HL-60/S4 treated with phorbol 12-myristate 13-acetate at 8.2 ng/mL for 4 days and 3 days (cell line): ENCODE data around the gene MYB.
"Not testable (repeated sequence)": the region's sequence is repeated elsewhere in the genome, so short reads cannot be mapped to it uniquely, and the experiment has no call there.

Experiments used
- in situ Hi-C: fragments of 300-500 bp; cut with MboI; formaldehyde crosslinking; loops from 2 replicates; pipeline ENCODE4 v1.15.0; 2022; ENCODE audit warnings: low sequenced_read_pairs

The MYB gene

DNA sequence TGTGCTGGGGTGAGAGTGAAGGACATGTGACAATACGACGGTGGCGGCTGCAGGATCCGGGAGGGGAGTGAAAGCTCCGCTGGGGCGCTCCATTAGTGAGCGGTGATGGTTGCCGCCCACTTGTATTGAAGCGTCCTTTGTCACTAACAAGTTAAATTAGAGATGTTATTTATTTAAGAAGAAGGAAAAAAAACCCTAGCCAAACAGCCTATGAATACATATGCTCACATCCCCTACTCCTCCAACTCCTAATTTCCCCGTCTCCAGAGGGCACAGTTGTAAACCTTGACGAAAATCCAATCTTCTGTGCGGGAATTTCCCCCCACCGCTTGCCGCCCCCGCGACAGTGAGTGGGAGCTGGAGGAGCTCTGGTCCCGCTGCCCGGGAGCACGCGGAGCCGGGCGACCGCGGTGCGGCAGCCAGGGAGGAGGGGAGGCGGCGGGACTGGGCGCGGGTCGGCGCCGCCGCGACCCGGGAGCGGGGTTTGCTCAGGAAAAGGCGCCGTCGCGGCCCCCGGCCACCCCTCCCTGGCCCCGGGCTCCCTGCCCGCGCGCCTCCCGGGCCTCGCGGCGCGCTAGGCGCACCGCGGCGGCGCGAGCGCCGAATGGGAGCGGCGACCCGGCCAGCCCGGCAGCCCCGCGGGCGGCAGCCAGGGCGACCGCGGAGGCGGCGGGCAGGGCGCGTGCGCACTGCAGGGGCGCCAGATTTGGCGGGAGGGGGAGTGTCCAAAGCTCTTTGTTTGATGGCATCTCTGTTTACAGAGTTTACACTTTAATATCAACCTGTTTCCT is at the start of gene MYB:
Gene MYB (plus strand): TSS at position 767 of the 791 bp plus-strand sequence. CDS start 206 bp downstream, outside the sequence.
- in situ Hi-C loops = no loop called here

DNA sequence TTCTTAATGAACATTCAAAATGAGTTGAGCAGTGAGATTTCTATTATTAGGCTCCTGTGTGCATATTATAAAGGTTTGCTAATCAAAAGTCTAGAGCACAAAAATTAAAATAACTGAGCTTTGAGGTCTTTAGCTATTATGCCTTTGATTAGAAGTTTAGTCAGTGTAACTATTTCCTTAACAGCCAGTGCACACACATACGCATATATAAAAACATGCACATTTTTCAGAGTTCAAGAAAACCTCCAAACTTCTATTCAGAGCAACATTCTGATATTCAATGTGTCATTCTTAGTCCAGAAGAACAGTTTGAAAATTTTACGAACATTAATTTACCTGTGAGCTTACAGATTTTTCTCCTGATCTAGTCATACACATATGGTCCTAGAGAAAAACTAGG is 48.3 kb upstream of the MYB start:
- in situ Hi-C loops = loop anchor here (25.0 kb wide), 1 partner anchor 305 kb away; no protein-coding TSS in a partner anchor

DNA sequence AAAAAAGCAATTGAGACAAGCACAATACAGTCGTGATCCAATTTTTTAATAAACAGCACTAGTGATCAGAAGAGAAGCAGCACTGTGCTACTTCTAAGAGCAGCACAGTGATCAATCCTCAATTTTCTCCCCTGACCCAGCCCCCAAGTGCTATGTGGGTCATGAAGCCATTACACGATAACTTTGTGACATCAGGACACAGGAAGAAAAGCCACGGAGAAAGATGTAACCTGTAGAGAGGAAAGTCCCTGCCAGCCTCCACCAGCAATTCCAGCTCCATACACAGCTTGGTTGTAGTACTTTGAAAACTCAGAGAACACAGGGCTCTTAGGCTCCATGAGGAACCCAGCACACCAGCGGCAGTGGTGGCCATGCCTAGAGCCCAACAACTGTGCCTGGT is 45.3 kb upstream of the MYB start:
- in situ Hi-C loops = loop anchor here (25.0 kb wide), 1 partner anchor 301 kb away; no protein-coding TSS in a partner anchor

DNA sequence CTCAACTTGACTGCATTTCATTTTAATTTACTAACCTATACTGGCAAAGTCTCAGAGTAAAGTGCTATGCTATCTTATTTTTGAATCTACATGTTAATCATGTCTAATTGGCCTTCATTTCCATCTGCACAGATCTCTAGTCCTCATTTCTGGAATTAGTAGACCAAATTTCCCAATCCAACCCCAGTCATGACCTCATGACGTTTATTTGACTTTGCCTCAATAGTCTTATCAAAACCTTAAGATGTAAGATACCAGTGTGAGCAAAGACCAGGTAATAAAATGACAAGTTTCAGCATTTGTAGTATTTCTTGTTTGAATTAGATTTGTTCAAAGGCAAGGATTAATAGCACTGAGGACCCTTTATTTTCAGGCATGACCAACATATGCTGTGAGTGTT is 43.3 kb upstream of the MYB start:
- in situ Hi-C loops = loop anchor here (25.0 kb wide), 1 partner anchor 299 kb away; no protein-coding TSS in a partner anchor

DNA sequence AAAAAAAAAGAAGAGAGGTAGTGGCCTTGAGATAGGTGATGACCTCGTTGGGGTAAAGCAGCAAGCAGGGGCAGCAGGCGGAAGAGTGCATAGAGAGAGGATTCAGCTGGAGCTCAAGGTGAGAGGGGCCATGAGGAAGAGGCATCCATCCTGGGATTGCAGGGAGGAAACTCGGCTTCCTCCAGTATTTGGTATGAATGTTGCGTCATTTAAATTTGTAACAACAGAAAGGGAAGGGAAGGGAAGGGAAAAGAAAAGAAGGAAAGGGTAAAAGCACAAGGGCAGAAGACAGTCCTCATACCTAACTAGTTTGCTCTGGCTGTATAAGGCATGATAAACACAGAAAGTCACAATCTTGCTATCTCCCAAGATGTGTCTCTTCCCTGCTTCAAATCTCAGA is 39.9 kb upstream of the MYB start:
- in situ Hi-C loops = loop anchor here (25.0 kb wide), 1 partner anchor 296 kb away; no protein-coding TSS in a partner anchor

DNA sequence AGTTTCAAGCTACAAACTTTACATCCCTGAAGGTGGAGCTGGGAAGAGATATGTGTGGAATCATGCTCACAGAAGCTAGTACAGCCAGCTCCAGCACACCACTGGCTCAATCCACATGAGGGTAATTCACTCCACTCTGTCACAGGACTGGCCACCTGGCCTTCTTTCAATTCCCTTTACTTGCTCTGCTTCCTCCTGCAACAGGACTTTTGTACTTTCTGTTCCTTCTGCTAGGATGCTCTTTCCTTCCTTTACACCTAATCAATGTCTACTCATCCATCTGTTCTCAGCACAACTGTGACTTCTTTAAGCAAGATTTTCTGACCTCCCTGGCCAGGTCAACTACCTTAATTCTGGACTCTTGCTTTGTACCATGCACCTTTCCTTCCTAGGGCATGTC is 39.4 kb upstream of the MYB start:
- in situ Hi-C loops = loop anchor here (25.0 kb wide), 1 partner anchor 296 kb away; no protein-coding TSS in a partner anchor

DNA sequence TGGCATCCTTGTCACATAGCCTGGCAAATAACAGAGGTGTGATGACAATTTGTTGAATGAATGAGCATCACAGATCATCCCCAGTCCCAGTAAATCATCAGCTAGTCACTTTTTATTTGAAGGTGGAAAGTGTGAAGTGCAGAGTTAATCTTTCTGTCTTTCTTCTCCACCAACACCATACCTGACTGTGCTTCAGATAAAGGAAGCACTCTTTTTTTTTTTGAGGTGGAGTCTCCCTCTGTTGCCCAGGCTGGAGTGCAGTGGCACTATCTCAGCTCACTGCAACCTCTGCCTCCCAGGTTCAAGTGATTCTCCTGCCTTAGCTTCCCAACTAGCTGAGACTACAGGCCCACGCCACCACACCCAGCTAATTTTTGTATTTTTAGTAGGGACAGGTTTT is 38.9 kb upstream of the MYB start:
- in situ Hi-C loops = loop anchor here (25.0 kb wide), 1 partner anchor 295 kb away; no protein-coding TSS in a partner anchor

DNA sequence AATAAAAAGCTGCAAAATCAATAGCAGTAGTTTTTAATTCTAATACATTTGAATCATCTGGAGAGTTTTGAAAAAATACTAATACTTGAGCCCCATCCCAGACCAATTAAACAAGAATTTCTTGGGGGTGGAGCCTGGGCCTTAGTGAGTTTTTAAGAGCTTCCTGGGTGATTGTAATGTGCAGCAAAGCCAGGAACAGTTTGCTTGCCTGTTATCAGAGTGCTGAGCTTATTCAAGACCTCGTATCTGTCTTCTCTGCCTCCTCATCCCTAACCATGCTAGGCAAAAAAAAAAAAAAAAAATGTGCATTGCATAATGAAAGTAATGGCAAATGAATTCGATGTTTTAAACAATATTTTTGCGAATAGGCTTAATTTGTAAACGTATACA is 36.4 kb upstream of the MYB start:
- in situ Hi-C loops = loop anchor here (25.0 kb wide), 1 partner anchor 293 kb away; no protein-coding TSS in a partner anchor

DNA sequence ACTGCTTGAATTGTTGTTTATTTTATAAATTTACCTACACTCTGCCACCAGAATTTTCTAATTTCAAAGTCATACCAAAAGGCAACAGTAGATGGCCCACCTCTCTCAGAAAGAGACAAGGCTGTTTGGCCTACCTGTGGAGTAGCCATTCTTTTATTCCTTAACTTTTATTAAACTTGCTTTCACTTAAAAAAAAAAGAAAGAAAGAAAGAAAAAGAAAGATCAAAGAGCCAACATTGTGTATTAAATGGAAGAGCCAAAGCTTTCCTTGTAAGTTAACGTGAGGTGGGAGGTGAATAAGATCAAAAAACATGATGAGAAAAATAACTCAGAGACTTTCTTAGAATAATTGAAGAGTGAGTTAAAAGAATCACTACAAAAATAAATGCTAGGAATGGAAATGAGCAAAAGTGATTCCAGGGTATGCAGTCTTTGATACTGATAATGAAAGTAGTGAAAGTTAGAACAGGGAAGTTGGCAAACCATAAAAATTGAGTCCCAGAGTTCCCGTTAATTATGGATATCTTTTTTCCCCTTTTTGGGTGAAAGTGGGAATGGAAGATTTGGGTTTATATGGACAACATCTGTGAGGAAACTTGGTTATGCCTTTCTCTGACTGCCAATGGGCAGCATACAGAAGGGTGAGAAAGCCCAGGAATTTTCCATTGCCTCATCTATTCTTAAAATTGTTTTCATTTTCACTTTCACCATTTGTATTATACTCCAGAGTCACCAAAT is 35.9 kb upstream of the MYB start:
- in situ Hi-C loops = loop anchor here (25.0 kb wide), 1 partner anchor 292 kb away; no protein-coding TSS in a partner anchor

DNA sequence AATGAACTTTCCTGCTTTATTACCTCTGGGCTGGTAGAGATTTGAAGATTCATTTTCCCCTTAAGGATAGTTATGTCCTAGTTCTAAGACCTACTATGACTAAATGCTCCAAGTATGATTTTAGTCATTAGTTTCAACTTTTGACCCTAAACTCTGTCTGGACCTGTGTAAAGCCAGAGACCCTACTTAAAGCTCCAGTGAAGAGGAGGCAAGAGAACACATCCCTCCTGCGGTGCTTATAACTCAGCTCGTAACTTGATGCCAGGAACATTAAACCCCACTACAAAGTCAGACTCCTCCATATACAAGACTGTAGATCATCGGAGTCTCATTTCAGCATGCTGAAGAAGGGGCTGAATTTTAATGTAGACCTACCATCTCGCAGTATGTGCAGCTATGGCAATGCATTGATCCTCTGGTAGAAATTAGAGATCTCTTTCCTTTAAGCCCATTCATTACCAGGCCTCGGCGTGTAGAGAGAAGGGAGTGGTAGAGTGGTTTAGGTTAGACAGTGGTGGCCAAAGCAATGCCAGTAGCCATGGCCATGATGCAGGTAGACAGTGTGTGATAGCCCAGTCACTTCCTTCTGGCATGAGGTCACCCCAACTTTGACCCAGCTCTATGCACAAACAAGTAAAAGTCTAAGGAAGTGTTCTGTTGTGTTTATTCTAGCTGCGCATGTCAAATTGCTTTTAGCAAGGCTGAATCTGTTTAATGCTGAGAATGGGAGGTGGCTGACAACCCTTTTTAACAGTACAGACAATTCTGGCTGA is 34.8 kb upstream of the MYB start:
- in situ Hi-C loops = loop anchor here (25.0 kb wide), 1 partner anchor 291 kb away; no protein-coding TSS in a partner anchor

DNA sequence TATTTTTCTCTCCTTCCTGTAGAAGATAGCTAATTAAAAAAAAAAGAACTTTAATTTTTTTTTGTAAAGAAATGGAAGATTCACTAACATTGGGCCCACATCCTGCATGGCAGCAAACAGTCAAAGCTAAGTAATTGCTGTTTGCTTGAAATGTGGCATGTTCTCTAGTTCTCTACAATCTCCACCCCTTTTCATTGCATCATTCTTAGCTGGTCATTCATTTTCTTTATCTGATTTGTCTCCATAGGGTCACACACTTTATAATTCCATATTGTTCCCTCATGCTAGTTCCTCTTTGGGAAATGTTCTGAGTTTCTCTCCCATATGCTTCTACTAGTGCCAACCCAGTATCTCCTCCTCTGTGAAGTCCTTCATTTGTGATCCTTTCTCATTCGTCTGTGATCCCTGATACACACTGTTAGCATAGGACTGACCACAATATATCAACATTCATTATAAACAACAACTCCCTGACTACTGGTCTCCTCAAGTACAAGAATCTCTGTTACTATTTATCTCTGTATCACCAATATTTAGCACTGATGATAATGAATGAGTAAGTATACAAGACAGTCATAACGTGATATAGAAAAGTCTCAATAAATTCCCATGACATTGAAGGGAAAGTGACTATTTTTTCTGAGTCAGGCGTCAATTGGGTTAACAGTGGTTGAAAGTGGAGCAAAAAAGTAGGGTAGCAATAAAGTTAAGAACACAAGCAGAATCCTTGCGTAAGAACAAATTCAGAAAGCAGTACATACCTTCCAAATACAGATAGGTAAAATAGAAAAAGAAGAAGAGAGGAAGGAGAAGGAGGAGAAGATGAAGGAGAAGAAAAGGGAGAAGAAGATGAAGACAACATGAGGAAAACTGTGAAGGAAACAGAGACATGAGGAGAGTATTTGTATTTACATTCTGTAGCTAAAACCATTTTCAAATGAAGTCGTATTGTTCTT is 33.2 kb upstream of the MYB start:
- in situ Hi-C loops = loop anchor here (25.0 kb wide), 1 partner anchor 289 kb away; no protein-coding TSS in a partner anchor

DNA sequence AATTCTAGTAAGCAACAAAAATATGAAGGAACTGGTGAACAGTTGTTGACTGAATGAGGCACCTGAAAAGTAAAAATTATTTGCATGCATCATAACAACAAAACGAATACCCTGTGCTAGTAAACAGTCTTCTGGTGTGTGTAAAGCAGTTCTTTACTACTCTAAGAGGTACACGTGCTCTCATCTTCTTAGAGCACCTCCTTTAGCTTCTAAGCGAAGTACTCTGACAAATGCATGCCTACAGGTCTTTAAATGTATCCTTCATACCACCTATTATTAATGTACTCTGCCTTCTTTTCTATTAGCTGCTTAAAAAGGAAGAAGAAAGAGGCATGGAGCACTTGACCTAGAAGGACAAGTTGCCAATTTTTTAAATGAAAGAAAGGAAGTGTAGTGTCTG is 32.2 kb upstream of the MYB start:
- in situ Hi-C loops = loop anchor here (25.0 kb wide), 1 partner anchor 288 kb away; no protein-coding TSS in a partner anchor

DNA sequence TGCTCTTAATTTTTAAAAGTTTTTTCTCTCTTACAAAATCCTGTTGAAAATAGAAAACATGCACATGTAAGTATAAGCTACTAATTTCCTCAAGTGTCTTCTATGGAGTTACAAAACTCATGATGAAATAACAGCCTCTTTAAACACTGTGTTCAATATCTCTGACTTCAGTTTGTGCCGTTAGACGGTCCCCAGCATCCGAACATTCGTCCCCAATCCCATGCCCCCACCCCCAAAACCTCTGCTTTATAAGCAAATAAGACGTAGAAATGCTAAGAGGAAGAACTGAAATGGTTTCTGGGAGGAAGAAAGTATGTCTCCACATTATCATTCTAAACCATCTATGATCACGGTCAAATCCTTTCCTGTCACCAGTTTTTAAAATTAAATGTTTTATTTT is 31.7 kb upstream of the MYB start:
- in situ Hi-C loops = loop anchor here (25.0 kb wide), 1 partner anchor 288 kb away; no protein-coding TSS in a partner anchor

DNA sequence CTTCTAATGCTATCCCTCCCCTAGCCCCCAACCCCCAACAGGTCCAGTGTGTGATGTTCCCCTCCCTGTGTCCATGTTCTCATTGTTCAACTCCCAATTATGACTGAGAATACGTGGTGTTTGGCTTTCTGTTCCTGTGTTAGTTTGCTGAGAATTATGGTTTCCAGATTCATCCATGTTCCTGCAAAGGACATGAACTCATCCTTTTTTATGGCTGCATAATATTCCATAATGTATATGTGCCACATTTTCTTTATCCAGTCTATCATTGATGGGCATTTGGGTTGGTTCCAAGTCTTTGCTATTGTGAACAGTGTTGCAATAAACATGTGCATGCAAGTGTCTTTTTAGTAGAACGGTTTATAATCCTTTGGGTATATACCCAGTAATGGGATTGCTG is 30.6 kb upstream of the MYB start:
- in situ Hi-C loops = not testable (repeated sequence)

DNA sequence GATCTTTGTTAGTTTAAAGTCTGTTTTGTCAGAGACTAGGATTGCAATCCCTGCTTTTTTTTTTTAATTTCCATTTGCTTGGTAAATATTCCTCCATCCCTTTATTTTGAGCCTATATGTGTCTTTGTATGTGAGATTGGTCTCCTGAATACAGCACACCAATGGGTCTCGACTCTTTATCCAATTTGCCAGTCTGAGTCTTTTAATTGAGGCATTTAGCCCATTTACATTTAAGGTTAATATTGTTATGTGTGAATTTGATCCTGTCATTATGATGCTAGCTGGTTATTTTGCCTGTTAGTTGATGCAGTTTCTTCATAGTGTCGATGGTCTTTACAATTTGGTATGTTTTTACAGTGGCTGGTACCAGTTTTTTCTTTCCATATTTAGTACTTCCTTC is 27.0 kb upstream of the MYB start:
- in situ Hi-C loops = not testable (repeated sequence)

DNA sequence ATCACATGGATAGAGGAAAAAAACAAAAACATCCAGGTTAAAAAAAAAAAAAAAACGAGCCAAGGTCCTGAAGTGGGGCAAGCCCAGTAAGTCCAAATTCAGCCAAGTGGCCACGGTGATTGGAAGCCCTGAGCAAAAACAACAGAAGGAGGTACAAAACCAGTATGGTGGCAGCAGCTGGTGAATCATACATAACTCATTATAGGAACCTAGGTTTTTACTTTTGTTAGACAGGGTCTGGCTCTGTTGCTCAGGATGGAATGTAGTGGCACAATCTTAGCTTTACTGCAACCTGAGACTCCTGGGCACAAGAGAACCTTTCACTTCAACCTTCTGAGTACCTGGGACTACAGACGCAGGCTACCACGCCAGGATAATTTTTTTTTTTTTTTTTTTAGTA is 22.7 kb upstream of the MYB start:
- in situ Hi-C loops = no loop called here

DNA sequence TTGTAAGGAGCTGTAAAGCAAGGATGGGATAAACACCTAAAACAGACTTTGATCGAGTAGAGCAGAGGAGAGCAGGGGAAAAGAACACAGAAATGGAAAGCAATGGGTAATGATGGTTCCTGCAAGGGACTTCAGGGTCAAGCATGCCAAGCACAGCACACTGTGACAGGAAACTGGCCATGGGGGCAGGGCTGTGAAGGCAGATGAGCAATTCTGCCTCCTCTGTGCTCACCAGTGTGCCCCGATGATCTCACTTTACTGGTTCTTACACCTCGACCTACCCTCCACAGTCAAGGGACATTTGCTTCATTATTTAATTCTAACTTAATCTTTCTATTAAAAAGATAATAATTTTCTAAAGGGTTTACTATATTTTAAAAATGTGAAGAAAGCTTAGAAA is 21.6 kb upstream of the MYB start:
- in situ Hi-C loops = no loop called here

DNA sequence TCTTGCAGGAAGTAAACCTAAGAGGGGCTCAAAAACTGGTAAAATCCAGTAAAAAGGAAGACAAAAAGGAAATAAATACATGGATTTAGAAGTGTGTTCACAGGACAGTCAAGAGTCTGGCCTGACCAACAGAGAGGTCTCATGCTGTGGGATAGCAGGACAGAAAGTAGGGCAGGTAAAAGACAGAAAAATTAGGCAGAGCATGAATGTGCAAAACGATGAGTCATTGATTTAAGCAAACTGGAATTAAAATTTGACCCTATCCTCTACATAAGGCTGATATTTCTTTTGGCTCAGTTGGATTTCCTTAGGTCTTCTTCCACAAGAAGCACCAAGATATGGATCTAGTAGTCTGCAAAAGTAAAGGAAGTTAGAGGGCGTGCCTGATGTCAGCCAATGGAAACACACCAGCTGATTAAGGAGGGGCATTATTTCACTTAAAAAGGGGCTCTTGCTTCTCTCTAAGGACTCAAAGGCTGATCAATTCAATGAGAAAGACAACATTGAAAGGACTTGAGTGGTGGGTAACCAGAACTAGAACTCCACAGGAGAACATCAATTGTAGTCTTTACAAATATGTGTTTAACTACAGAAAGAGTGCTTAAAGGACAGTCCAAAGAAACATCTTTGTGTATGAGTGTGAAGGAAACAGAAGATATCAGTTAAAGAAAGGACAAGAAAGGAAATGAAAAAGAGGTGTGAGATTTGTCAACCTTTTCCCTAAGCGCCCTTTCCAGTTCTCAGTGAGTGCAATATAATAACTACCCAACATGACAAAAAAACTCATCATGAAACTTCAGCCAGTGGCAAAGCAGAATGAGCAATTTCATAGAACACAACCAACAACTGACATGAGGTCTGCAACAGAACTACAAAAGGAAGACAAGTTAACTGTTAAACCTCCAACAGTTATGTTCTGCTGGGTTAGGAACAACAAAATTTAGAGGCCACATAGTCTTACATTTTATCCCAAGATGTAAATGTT is 19.4 kb upstream of the MYB start:
- in situ Hi-C loops = no loop called here
